Brain pericyte (primary cell): ENCODE results near the gene TRAPPC4.
"Not testable (repeated sequence)": the region's sequence is repeated elsewhere in the genome, so short reads cannot be mapped to it uniquely, and the experiment has no call there.

Experiments
- DNase-seq: peaks from one replicate; pipeline ENCODE4 v3.0.0-alpha.2; 2012; ENCODE audit warnings: low read depth, low spot score

The TRAPPC4 gene

GRCh38 chr11:119033421-119033820 lies 14.9 kb downstream of the TRAPPC4 start:
- DNase-seq = not testable (repeated sequence)

- DNase-seq = no peak
These were observed 16.2 kb downstream of the TRAPPC4 start for GRCh38 chr11:119034813-119035212.

GRCh38 chr11:119038884-119039283 lies 20.3 kb downstream of the TRAPPC4 start:
- DNase-seq = no peak

GRCh38 chr11:119039471-119039870 lies 20.9 kb downstream of the TRAPPC4 start:
- not testable (repeated sequence) for DNase-seq

GRCh38 chr11:119041821-119042514 lies 23.4 kb downstream of the TRAPPC4 start:
- DNase-seq = no peak

GRCh38 chr11:119042927-119043326 lies 24.4 kb downstream of the TRAPPC4 start:
- DNase-seq = no peak

- no peak for DNase-seq
These were observed 26.1 kb downstream of the TRAPPC4 start for GRCh38 chr11:119044708-119045107.

DNA sequence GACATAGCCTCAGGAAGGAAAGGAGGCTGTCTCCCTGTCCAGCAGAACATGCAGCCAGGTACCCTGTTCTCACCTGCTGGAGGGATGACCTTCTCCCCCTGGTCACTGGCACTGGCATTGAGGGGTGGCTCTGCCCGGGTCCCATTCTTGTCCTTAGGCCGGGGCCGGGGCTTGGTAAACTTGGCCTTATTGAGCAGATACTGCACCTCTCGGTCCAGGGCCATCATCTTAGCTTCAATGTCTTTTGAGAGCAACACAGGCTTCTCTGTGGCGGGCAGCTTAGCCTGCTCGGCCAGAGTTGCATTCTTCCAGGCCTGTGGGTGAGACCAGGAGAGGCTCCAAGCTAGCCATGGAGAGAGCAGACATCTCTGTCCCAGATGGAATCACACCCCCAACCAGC lies 27.9 kb downstream of the TRAPPC4 start:
- no peak for DNase-seq

- DNase-seq = no peak
These were observed 28.6 kb downstream of the TRAPPC4 start for GRCh38 chr11:119047205-119047604.

DNA sequence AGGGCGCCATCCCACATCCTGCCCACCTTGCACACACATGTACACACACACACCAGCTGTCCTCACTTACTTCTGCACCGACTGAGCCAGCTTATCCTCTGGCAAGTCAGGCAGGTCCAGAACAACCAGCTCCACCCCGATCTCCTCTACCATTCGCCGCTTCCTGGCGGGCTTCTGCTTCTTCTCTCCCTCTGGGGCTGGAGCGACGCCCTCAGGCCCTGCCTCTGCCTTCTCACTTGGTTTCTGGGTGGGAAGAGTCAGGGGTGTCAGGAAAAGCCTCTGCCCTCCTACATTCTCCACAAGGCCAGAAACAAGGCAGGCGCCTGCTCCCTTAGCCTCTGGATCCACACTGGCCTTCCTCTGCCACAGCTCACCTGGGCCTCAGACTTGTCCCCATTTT lies 30.1 kb downstream of the TRAPPC4 start:
- no peak for DNase-seq

DNA sequence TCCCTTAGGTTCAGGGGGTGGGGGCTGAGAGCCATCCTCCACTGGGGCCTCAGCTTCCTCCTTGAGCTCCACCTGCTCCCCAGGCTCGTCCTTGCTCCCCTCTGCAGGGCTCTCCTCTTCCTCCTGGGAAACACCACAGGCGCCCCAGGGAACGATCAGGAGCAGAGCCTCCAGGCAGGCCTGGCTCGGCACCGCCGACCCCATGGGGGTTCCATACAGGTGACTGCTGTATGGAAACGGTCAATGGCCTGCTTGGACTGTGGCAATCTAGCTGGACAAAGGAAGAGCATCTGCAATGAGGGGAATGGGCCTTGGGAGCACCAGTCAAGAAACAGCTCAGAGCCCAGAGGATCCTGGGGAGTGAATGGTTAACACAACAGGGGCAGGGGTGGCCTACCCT lies 30.5 kb downstream of the TRAPPC4 start:
- DNase-seq = no peak

- DNase-seq = no peak
These were observed 33.0 kb downstream of the TRAPPC4 start for GRCh38 chr11:119051440-119052162.

DNA sequence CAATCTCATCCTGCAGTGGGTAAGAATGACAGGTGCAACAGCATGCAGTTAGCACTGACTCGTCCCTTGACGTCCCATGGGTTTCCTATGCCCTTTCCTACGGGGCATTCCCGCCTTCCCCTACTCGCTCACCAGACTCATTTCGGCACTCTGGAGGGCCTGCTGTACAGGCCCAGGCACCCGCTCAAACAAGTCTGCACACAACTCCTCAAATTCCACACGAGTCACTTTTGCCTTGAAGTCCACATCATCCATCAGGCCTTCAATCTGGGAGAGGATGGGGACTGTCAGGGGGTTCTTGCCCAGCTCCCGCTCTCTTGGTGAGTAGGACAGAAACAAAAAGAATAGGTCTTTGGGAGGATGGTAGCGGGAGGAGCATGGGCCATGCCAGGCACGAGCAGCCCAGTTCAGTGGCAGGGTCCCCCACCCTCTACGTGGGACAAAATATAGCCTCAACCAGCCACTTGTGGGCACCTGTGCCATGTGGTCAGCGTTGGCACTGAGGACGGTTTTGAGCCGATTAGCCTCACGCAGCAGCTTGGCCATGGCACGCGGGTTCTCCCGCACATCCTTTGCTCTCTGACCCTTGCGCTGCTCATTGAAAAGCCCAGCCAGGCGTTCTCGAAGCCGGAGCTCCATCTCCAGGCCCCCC lies 33.7 kb downstream of the TRAPPC4 start:
- no peak for DNase-seq

DNA sequence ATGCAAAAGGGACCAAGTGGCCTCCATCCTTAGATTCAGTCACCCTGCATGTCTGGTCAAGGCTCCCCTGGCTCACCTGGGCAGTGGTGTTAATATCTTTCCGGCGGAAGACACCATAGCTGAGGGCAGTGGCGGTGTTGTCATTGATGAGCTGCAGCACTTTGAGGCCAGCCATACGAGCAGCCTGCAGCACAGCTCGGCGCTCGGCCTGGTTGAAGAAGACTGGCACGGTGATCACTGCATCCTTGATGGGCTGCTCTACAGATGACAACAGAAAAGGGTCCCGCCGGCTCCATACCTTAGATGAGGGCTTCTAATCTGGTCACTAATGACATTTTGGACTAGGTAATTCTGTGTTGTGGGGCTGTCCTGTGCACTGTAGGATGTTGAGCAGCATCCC lies 35.9 kb downstream of the TRAPPC4 start:
- DNase-seq = no peak

DNA sequence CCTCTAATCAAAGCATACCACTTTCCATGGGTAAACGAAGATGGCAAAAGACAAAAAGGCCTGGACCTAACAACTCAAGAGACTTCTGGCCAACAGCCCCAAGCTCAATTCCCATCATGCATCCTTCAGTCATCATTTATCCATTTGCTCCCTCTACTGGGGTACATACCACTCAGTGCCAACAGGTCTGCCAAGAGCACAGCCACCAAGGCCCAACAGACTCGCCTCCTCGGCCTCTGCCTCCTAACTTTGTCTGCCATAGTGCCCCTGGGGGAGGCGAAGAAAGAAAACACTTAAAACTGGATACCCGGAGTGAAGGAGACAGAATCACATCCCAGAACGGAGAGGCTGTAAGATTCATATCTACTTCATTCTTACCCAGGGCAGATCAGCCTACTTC lies 37.3 kb downstream of the TRAPPC4 start:
- no peak for DNase-seq

- no peak for DNase-seq
These were observed 37.9 kb downstream of the TRAPPC4 start for GRCh38 chr11:119056421-119056999.

GRCh38 chr11:119057000-119057769 lies 38.6 kb downstream of the TRAPPC4 start, which contains the start of gene HYOU1:
Gene HYOU1 (minus strand): TSS chr11:119057205. CDS start chr11:119056160, 1,045 bp downstream.
- DNase-seq = peak; percentile 68

- DNase-seq = not testable (repeated sequence)
These were observed 40.6 kb downstream of the TRAPPC4 start for GRCh38 chr11:119059128-119059527.

DNA sequence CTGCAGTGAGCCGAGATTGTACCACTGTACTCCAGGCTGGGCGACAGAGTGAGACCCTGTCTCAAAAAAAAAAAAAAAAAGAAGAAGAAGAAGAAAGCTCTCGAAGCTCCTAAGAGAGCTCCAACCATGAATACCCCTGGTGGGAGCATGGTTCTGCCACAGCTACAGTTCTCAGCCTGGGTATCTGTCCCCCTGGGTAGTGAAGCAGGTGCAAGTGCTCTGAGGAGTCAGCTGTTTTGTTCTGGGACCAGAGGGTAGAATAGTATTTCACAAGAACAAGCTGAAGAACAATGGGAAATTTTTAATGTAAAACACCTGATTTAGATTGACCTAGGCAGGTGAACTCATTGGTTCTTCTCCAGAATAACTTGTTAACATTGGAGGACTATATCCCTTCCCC lies 42.7 kb downstream of the TRAPPC4 start:
- DNase-seq = no peak

GRCh38 chr11:119062779-119063178 lies 44.2 kb downstream of the TRAPPC4 start:
- no peak for DNase-seq

GRCh38 chr11:119065369-119065768 lies 46.8 kb downstream of the TRAPPC4 start:
- DNase-seq = no peak
